Activated naive CD4-positive, alpha-beta T cell (primary cell): ENCODE results near the gene RASAL2.
A peak's percentile ranks its signal among the peaks of the same experiment; 100 is the strongest.
"Not testable (repeated sequence)": the region's sequence is repeated elsewhere in the genome, so short reads cannot be mapped to it uniquely, and the experiment has no call there.

Source experiments
- DNase-seq, 4 experiments: peaks; one replicate each; lab custom pipeline; 2025; lab: John Stamatoyannopoulos, UW

RASAL2 gene

DNA sequence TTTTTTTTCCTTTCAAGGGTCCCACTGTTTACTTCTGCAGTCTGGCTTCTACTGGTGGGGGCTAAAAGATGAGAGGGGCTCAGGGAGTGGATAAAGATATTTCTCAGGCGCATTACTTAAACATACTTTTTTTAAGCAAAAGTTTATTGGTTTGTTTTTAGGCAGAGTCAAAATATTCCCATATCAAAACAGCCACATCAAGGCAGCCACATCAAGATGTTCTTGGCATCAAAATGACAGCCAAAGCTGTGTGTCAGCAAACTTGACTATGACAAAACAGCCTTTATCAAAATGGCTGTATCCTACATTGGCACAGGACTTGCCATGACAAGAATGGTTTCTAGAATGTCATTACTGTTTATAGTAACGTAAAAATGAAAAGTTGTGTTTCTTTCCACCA is 22.1 kb upstream of the RASAL2 start:
- no peak for DNase-seq

DNA sequence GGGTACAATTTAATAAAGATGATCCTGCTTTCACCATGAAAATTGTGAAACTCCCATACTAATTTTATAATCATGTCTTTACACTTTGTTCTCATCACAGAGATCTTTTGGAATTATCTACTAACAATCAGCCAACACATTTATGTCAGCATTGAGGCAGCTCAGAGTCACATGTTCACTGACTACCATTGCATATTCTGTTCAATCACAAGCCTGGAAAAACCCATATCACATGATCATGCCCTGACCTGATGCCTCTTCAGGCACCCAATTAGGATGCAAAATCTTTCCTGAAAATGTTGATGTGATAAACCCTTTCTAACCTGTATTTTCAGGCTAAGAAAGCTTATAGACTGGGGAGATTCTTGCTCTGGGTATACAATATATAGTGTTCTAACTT is 21.6 kb upstream of the RASAL2 start:
- DNase-seq, result no peak

- no peak for DNase-seq
Measured at GRCh38 chr1:178075333-178075732, 18.6 kb upstream of the RASAL2 start.

- no peak for DNase-seq
Measured at GRCh38 chr1:178076607-178077006, 17.3 kb upstream of the RASAL2 start.

- DNase-seq, result no peak
Measured at GRCh38 chr1:178077917-178078316, 16.0 kb upstream of the RASAL2 start.

GRCh38 chr1:178086294-178086693 is 7.6 kb upstream of the RASAL2 start:
- DNase-seq, result no peak

- DNase-seq, result no peak
Measured at GRCh38 chr1:178086766-178087165, 7.1 kb upstream of the RASAL2 start.

DNA sequence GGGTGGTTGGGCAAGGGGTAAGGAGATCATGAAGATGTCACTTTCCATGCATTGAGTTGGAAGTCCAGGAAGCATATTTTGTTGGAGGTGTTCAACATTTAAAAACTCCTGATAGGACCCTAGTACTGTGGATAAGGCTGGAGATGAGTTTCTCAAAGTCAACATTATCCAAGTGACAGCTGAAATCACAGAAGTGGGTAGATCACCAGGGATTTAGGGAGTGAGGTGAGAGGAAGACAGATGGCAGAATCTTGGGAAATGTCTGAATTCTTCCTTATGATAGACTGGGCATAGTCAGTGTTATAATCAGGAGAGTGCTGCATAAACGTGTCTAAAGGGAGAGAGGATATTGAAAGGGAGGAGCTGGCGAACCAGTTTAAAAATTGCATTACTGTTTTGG is 5.3 kb upstream of the RASAL2 start:
- DNase-seq, result no peak

- not testable (repeated sequence) for DNase-seq
Measured at GRCh38 chr1:178091454-178091853, 2.5 kb upstream of the RASAL2 start.

DNA sequence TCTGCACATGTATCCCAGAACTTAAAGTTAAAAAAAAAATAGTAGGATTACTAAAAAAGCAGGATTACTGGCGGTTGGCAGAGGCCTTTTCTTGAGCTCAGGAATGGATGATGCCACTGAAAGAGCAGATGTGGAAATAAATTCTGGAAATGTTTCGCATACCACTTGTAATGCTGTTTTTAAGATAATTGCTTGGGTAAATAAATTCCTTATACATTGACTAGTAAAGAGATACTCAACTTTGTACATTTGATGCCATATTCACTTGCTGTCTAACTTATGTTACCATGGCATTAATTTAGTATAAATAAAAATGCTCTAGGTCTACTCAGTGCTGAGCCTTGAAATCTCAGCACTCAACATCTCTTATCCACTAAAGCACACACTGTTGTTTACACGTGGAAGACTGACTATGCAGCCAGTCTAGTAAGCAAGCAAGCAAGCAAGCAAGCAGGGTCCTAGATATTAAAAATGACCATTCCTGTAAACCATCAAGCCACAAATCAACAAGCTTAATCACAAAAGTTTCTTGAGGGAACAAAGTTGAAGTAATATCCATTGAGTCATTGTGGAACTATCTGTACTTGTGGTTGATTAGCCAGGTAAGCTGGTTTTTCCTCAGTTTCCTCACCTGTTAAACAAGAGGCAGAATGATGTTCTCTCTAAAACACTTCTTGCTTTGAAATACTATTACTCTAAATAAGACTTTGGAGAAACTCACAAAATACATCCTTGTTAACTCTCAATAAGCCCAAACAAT is 1.7 kb upstream of the RASAL2 start:
- DNase-seq, result no peak

- DNase-seq, result no peak
Measured at GRCh38 chr1:178092878-178093493, 918 bp upstream of the RASAL2 start.

- peak in 1 of 4 experiments; percentile 3 for DNase-seq
Measured at GRCh38 chr1:178093494-178093950, 382 bp upstream of the RASAL2 start.

- no peak for DNase-seq
Measured at GRCh38 chr1:178094739-178095645, 1.1 kb downstream of the RASAL2 start.

DNA sequence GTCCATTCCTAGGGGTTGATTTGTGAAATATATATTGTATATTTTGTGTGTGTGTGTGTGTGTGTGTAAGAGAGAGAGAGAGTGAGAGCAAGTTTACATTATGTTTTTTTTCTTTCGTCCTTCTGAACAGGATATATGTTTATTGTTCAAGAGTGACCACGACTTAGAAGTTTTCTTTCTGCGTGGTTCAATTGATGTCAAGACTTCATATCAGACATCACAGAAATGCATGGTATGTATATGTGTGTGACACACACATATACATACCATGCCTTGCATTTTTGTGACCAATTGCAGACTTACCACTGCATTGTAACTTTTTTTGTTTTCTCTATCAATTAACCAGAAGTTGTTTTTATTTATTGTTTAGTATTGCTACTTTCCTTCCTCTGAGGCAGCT is 2.5 kb downstream of the RASAL2 start:
- DNase-seq, result no peak

DNA sequence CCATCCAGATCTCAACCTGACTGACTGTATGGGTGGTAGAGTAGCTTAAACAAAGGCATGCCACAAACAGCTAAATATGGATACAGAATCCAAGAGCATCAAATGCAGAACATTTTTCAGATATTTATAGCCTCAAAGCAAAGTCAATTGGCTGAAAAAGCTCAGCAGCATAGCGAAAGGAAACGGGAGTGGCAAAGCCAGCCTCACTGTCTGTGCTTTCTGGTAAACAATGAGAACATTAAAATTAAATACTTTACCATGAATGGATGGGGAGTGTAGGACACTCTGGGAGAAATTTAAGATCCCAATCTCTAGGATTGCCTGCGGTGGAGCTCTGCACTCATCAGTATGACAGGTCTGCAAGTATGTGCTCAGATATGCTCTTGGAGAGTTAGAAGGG is 4.4 kb downstream of the RASAL2 start:
- DNase-seq, result no peak

DNA sequence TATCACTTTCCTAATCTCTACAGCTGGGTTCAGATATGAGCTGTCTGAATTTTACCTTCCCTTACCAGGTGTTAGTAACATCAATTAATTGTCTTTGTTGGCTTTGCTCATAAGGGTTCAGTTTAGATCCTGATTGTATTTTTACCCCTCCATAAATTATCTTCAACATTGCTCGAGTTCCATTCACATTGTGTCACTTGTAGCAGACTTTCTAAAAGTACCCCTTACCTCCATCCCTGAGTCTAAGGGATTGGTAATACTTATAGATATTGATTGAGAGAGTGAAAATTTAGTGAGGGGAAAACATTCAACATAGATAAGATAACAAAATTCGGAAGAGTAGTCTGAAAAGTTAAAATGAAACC is 7.3 kb downstream of the RASAL2 start:
- no peak for DNase-seq

GRCh38 chr1:178101654-178102053 is 7.8 kb downstream of the RASAL2 start:
- no peak for DNase-seq

DNA sequence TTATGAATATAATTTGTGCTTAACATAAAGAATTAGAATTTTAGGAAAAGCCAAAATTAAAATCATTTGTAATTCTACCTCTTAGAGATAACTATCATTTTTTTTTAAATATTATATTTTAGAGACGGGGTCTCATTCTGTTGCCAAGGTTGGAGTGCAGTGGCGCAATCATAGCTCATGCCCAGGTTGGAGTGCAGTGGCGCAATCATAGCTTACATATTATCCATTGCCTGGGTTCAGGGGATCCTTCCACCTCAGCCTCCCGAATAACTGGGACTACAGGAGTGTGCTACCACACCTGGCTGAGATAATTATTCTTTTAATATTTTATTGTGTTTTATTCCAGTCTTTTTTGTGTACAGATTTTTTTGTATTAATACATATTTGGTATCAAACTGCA is 8.3 kb downstream of the RASAL2 start:
- no peak for DNase-seq

- DNase-seq, result no peak
Measured at GRCh38 chr1:178107823-178108222, 13.9 kb downstream of the RASAL2 start.

- DNase-seq, result no peak
Measured at GRCh38 chr1:178109348-178110143, 15.6 kb downstream of the RASAL2 start.

GRCh38 chr1:178115260-178115659 is 21.4 kb downstream of the RASAL2 start:
- no peak for DNase-seq

GRCh38 chr1:178118524-178118923 is 24.6 kb downstream of the RASAL2 start:
- no peak for DNase-seq
